H1 (cell line): Measurements from ENCODE around the gene HIBCH. TPM values are rescaled to one million over a fixed set of nuclear protein-coding genes. Genes with fewer than 3 reads are reported as not detected.

Experiments used
- CTCF ChIA-PET: fragments of 300-600 bp; sonication (Branson Sonifier 250); formaldehyde crosslinking; loops from one replicate; lab custom pipeline; 2021; ENCODE audit not compliant: partially characterized antibody; lab: Charles Lee
- POLR2A ChIA-PET: fragments of 300-600 bp; sonication (Branson Sonifier 250); formaldehyde crosslinking; loops from one replicate; lab custom pipeline; 2021; ENCODE audit warnings: inconsistent platforms; ENCODE audit not compliant: partially characterized antibody; lab: Charles Lee
- DNase-seq, 2 experiments: peaks; one replicate each; pipeline versions ENCODE4 v3.0.0 to v3.0.0-alpha.2; 2010 to 2022; ENCODE audit warnings: low spot score in 2 of 2, low read depth in 1 of 2, mixed read lengths in 1 of 2
- FAIRE-seq: peaks from 2 replicates; lab custom pipeline; 2011; peaks lifted over from hg19 to GRCh38; lab: Jason Lieb, UNC
- H2AFZ ChIP-seq: 2 replicates; pipeline ENCODE4 v1.8.1; 2012; ENCODE audit warnings: low read length, inconsistent platforms
- H2AK5ac ChIP-seq: 2 replicates; pipeline ENCODE4 v1.6.1; 2013; ENCODE audit warnings: low read depth, low read length
- H2BK120ac ChIP-seq: replicated peaks from 2 replicates; pipeline ENCODE3; 2013; ENCODE audit warnings: low read depth, low read length, inconsistent platforms
- H2BK12ac ChIP-seq: 2 replicates; pipeline ENCODE4 v1.6.1; 2013; ENCODE audit warnings: low read depth, low read length
- H2BK15ac ChIP-seq: 2 replicates; pipeline ENCODE4 v1.6.1; 2013; ENCODE audit warnings: low read length
- H2BK20ac ChIP-seq: 2 replicates; pipeline ENCODE4 v1.6.1; 2013; ENCODE audit warnings: low read length
- H2BK5ac ChIP-seq: 2 replicates; pipeline ENCODE4 v1.6.1; 2013; ENCODE audit warnings: low read depth, low read length
- H3K14ac ChIP-seq: 2 replicates; pipeline ENCODE4 v1.6.1; 2013; ENCODE audit warnings: inconsistent platforms; ENCODE audit not compliant: insufficient read length
- H3K18ac ChIP-seq: 2 replicates; pipeline ENCODE4 v1.6.1; 2013; ENCODE audit warnings: low read length; ENCODE audit errors: extremely low read depth
- H3K23ac ChIP-seq: 2 replicates; pipeline ENCODE4 v1.6.1; 2013; ENCODE audit warnings: inconsistent platforms; ENCODE audit not compliant: insufficient read length
- H3K23me2 ChIP-seq: 2 replicates; pipeline ENCODE4 v1.6.1; 2013; ENCODE audit warnings: low read depth, low read length
- H3K27ac ChIP-seq: 2 replicates; pipeline ENCODE4 v1.6.1; 2011; ENCODE audit warnings: low read depth, low read length, inconsistent platforms
- H3K27me3 ChIP-seq, 4 experiments: replicated peaks in 1 of 4; 1 replicate in 1 of 4; 2 replicates in 3 of 4; pipeline versions ENCODE4 v1.6.1 to v1.8.1; 2011 to 2013; ENCODE audit warnings: low read length in 3 of 4, mild to moderate bottlenecking in 3 of 4, inconsistent platforms in 2 of 4, mixed read lengths in 2 of 4, moderate library complexity in 1 of 4; ENCODE audit not compliant: control insufficient read depth in 3 of 4, insufficient read depth in 3 of 4; ENCODE audit errors: extremely low read depth in 1 of 4
- H3K36me3 ChIP-seq, 4 experiments: 2 replicates each; pipeline versions ENCODE4 v1.6.1 to v1.8.1; 2011 to 2013; ENCODE audit warnings: mild to moderate bottlenecking in 4 of 4, low read length in 3 of 4, moderate library complexity in 2 of 4, control low read depth in 1 of 4, inconsistent platforms in 1 of 4; ENCODE audit not compliant: insufficient read depth in 4 of 4, control insufficient read depth in 2 of 4
- H3K4ac ChIP-seq: replicated peaks from 2 replicates; pipeline ENCODE3; 2013; ENCODE audit warnings: low read length, low read depth, mixed read lengths, inconsistent platforms; ENCODE audit not compliant: insufficient read length
- H3K4me1 ChIP-seq, 4 experiments: replicated peaks in 1 of 4; 1 replicate in 1 of 4; 2 replicates in 3 of 4; pipeline versions ENCODE4 v1.6.1 to v1.8.1; 2011 to 2013; ENCODE audit warnings: low read length in 3 of 4, inconsistent platforms in 2 of 4, mixed read lengths in 1 of 4; ENCODE audit not compliant: insufficient read depth in 4 of 4, control insufficient read depth in 3 of 4
- H3K4me2 ChIP-seq, 2 experiments: 2 replicates each; pipeline versions ENCODE4 v1.6.1 to v1.8.1; 2011 to 2013; ENCODE audit warnings: low read depth in 2 of 2, low read length in 2 of 2, control low read depth in 1 of 2, inconsistent platforms in 1 of 2, mild to moderate bottlenecking in 1 of 2; ENCODE audit not compliant: insufficient read depth in 1 of 2
- H3K4me3 ChIP-seq, 4 experiments: fragments of 200-600, 300-600 bp in 1 of 4; sonication (generic), shearing (Covaris generic), sonication (Bioruptor Twin) in 1 of 4; 2 replicates each; pipeline versions ENCODE4 v1.5.1 to v1.8.1; 2011 to 2016; ENCODE audit warnings: low read length in 4 of 4, low read depth in 3 of 4, control low read depth in 2 of 4, inconsistent platforms in 2 of 4, mild to moderate bottlenecking in 2 of 4, mixed read lengths in 1 of 4, moderate library complexity in 1 of 4; ENCODE audit not compliant: insufficient read depth in 2 of 4; ENCODE audit errors: extremely low read depth in 1 of 4
- H3K56ac ChIP-seq: replicated peaks from 2 replicates; pipeline ENCODE3; 2013; ENCODE audit warnings: low read depth, mild to moderate bottlenecking, mixed read lengths, low read length, inconsistent platforms; ENCODE audit not compliant: insufficient read length
- H3K79me1 ChIP-seq: 2 replicates; pipeline ENCODE4 v1.6.1; 2013; ENCODE audit warnings: low read depth, low read length, control low read depth
- H3K79me2 ChIP-seq, 2 experiments: 2 replicates each; pipeline versions ENCODE4 v1.6.1 to v1.8.1; 2012 to 2013; ENCODE audit warnings: low read length in 2 of 2, mild to moderate bottlenecking in 2 of 2, inconsistent platforms in 1 of 2; ENCODE audit not compliant: insufficient read depth in 2 of 2, control insufficient read depth in 1 of 2
- H3K9ac ChIP-seq, 4 experiments: replicated peaks in 1 of 4; 1 replicate in 1 of 4; 2 replicates in 3 of 4; pipeline versions ENCODE4 v1.6.1 to v1.8.1; 2011 to 2013; ENCODE audit warnings: low read depth in 3 of 4, low read length in 3 of 4, control low read depth in 2 of 4, mild to moderate bottlenecking in 2 of 4, moderate library complexity in 2 of 4, inconsistent platforms in 1 of 4; ENCODE audit errors: extremely low read depth in 1 of 4
- H3K9me3 ChIP-seq, 2 experiments: 2 replicates each; pipeline versions ENCODE4 v1.6.1 to v1.8.1; 2012 to 2013; ENCODE audit warnings: mild to moderate bottlenecking in 2 of 2, moderate library complexity in 2 of 2, control low read depth in 1 of 2, inconsistent platforms in 1 of 2, low read depth in 1 of 2, low read length in 1 of 2, mixed read lengths in 1 of 2; ENCODE audit not compliant: insufficient read depth in 2 of 2
- H4K20me1 ChIP-seq, 2 experiments: replicated peaks in 1 of 2; 2 replicates each; pipeline versions ENCODE3 to v1.8.1; 2011 to 2013; ENCODE audit warnings: inconsistent platforms in 2 of 2, low read length in 2 of 2, mild to moderate bottlenecking in 1 of 2; ENCODE audit not compliant: insufficient read depth in 2 of 2, control insufficient read depth in 1 of 2
- H4K5ac ChIP-seq: 2 replicates; pipeline ENCODE4 v1.6.1; 2013; ENCODE audit warnings: low read length, low read depth, mixed read lengths, inconsistent platforms; ENCODE audit not compliant: insufficient read length
- H4K8ac ChIP-seq: 2 replicates; pipeline ENCODE4 v1.8.0; 2013; ENCODE audit warnings: mild to moderate bottlenecking, moderate library complexity, low read length, inconsistent platforms; ENCODE audit not compliant: insufficient read depth; ENCODE audit errors: extremely low read depth
- H4K91ac ChIP-seq: replicated peaks from 2 replicates; pipeline ENCODE3; 2013; ENCODE audit warnings: low read length, mixed read lengths, inconsistent platforms; ENCODE audit not compliant: insufficient read length
- BACH1 ChIP-seq: IDR thresholded peaks from 2 replicates; pipeline ENCODE4 v1.6.1; 2012; ENCODE audit warnings: low read length, improper control_type of control experiment
- CREB1 ChIP-seq: IDR thresholded peaks from 2 replicates; pipeline ENCODE4 v1.6.1; 2012; ENCODE audit warnings: inconsistent platforms
- EZH2 ChIP-seq: fragments of 200-600 bp; sonication (generic); IDR thresholded peaks from 2 replicates; pipeline ENCODE4 v1.7.1; 2012; ENCODE audit warnings: low read depth, mild to moderate bottlenecking, moderate library complexity, low read length, inconsistent platforms; ENCODE audit not compliant: severe bottlenecking
- JUN ChIP-seq: IDR thresholded peaks from 2 replicates; pipeline ENCODE4 v1.6.1; 2011; ENCODE audit warnings: low read depth, mild to moderate bottlenecking, improper control_type of control experiment, low read length
- JUND ChIP-seq: IDR thresholded peaks from 2 replicates; pipeline ENCODE4 v1.6.1; 2011; ENCODE audit warnings: mild to moderate bottlenecking, improper control_type of control experiment, low read length
- MAX ChIP-seq: IDR thresholded peaks from 2 replicates; pipeline ENCODE4 v1.6.1; 2012; ENCODE audit warnings: inconsistent platforms
- PHF8 ChIP-seq: fragments of 200-600 bp; sonication (generic); conservative IDR thresholded peaks from 2 replicates; pipeline ENCODE4 v1.7.1; 2012; ENCODE audit warnings: low read depth, mild to moderate bottlenecking, inconsistent platforms, low read length, moderate library complexity
- RBBP5 ChIP-seq: IDR thresholded peaks from 2 replicates; pipeline ENCODE4 v1.7.1; 2012; ENCODE audit warnings: low read depth, mild to moderate bottlenecking, inconsistent platforms, low read length, moderate library complexity, borderline replicate concordance
- SIX5 ChIP-seq: IDR thresholded peaks from 2 replicates; pipeline ENCODE4 v1.6.1; 2011; ENCODE audit warnings: mild to moderate bottlenecking, low read depth, low read length
- SP2 ChIP-seq: IDR thresholded peaks from 2 replicates; pipeline ENCODE4 v1.6.1; 2012; ENCODE audit warnings: mild to moderate bottlenecking, low read length, inconsistent platforms
- SP4 ChIP-seq: IDR thresholded peaks from 2 replicates; pipeline ENCODE4 v1.6.1; 2012; ENCODE audit warnings: low read length, inconsistent platforms
- SRF ChIP-seq: IDR thresholded peaks from 2 replicates; pipeline ENCODE4 v1.6.1; 2011; ENCODE audit warnings: mild to moderate bottlenecking, low read depth, low read length, moderate library complexity
- TAF1 ChIP-seq: IDR thresholded peaks from 2 replicates; pipeline ENCODE4 v1.6.1; 2011; ENCODE audit warnings: mild to moderate bottlenecking, low read depth, low read length
- TCF12 ChIP-seq: IDR thresholded peaks from 2 replicates; pipeline ENCODE4 v1.6.1; 2011; ENCODE audit warnings: low read depth, mild to moderate bottlenecking, low read length
- ZNF274 ChIP-seq: IDR thresholded peaks from 2 replicates; pipeline ENCODE4 v1.7.0; 2012; ENCODE audit warnings: low read length, borderline replicate concordance; ENCODE audit errors: extremely low read depth
- WGBS, 2 experiments: shearing (Covaris generic) in 1 of 2; methylation state at CpG; one replicate each; pipeline versions ENCODE4 v1.1.6 to v1.1.7; 2013 to 2015; ENCODE audit warnings: low lambda C conversion rate in 2 of 2, mixed read lengths in 2 of 2, inconsistent platforms in 1 of 2, low coverage in 1 of 2, missing lambda C conversion rate in 1 of 2; ENCODE audit not compliant: insufficient replicate concordance in 2 of 2, insufficient coverage in 1 of 2, insufficient read length in 1 of 2; ENCODE audit errors: extremely low coverage in 1 of 2, missing lambda C conversion rate in 1 of 2; 5-methylcytosine and 5-hydroxymethylcytosine counted together
- polyA plus RNA-seq, 7 experiments: library from polyadenylated mRNA; depleted of rRNA in 3 of 7; stranded (reverse) in 5 of 7; unstranded in 2 of 7; fragments of >200 nt in 5 of 7; fragments of 200-250 nt in 2 of 7; gene quantifications; 1 replicate in 5 of 7; 2 replicates in 1 of 7; 4 replicates in 1 of 7; pipeline versions ENCODE4 v1.2.1 to v1.2.3, GENCODE V29; 2011 to 2013; ENCODE audit warnings: missing spikeins in 2 of 7, mixed read lengths in 2 of 7
- total RNA-seq: library from RNA; stranded (reverse); fragmentation: NEBNext Ultra II Directional; extraction: Animal tissue kit (Norgen Biotek cat#: 25700); gene quantifications from 2 replicates; pipeline ENCODE4 v1.2.1, GENCODE V29; 2021
- TF ChIP-seq, protein P1 (sequence below): IDR thresholded peaks from 2 replicates; pipeline ENCODE4 v1.6.1; 2012; ENCODE audit warnings: inconsistent platforms

Gene HIBCH
- total and polyA plus RNA-seq, 2 of the 8 experiments (the other 6 are each of a cell fraction or from before 2014, with no cell fraction given): 7.5 to 31.8 TPM

DNA sequence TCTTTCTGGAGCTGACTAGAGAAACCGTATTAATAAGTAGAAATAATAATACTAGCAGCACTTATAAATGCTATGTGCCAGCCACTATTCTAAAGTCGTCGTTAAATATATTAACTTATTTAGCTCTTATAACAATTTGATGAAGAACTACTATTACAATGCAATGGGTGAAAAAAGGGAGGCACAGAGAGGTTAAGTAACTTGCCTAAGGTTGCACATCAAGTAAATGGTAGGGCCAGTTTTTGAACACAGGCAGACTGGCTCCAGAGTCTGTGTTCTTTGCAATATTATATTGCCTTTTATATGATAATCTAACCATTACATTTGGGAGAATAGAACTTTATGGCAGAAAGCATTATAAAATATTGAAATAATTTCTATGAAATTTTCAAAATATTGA is 41.3 kb upstream of the HIBCH start:
- no peaks in the 10 kb centered on the region for H3K4me1 ChIP-seq

More for the DNA sequence above, 41.3 kb upstream of the HIBCH start:
- H3K9me3 ChIP-seq: no peaks in the 10 kb centered on the region
- H3K27ac ChIP-seq: no peak overlapping the region
- no peak overlapping the region for H4K91ac ChIP-seq
- H2AFZ ChIP-seq: no peak overlapping the region
- H3K23ac ChIP-seq: no peak overlapping the region
- no peaks in the 10 kb centered on the region for H3K27me3 ChIP-seq
- 85% methylated on average over 3 of the region's 3 CpGs; no CpG with 5 or more reads in 1 of the 2 experiments for WGBS, 2 experiments
- H4K20me1 ChIP-seq: no peaks in the 10 kb centered on the region
- no peak overlapping the region for H3K4me3 ChIP-seq
- no peak overlapping the region for H3K56ac ChIP-seq
- no peak overlapping the region for H2BK15ac ChIP-seq
- H3K79me2 ChIP-seq: no peaks in the 10 kb centered on the region; a peak in 1 of 4 replicates
- no peak overlapping the region for H2BK20ac ChIP-seq
- H3K14ac ChIP-seq: no peak overlapping the region
- CTCF ChIA-PET: interaction anchor here (0.5 to 1.6 kb wide), 2 partner anchors 16 to 279 kb away, joined by 3 to 5 read pairs; no protein-coding TSS in a partner anchor
- no peak overlapping the region for H2AK5ac ChIP-seq
- H3K18ac ChIP-seq: no peak overlapping the region
- DNase-seq (no peak), FAIRE-seq (no peak)
- no peaks in the 10 kb centered on the region for H3K23me2 ChIP-seq
- TF ChIP-seq SIX5 (no peak), JUN (no peak), CREB1 (no peak), ZNF274 (no peak), EZH2 (no peak), TAF1 (no peak), PHF8 (no peak), MAX (no peak), BACH1 (no peak), SRF (no peak), SP4 (no peak), SP2 (no peak), JUND (no peak), TCF12 (no peak), RBBP5 (no peak)
- TF ChIP-seq, protein P1, sequence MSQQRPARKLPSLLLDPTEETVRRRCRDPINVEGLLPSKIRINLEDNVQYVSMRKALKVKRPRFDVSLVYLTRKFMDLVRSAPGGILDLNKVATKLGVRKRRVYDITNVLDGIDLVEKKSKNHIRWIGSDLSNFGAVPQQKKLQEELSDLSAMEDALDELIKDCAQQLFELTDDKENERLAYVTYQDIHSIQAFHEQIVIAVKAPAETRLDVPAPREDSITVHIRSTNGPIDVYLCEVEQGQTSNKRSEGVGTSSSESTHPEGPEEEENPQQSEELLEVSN: no peak
- no peaks in the 10 kb centered on the region for H3K79me1 ChIP-seq
- no peak overlapping the region for H3K9ac ChIP-seq
- no peak overlapping the region for H3K4ac ChIP-seq
- H2BK12ac ChIP-seq: no peak overlapping the region
- H3K36me3 ChIP-seq: no peaks in the 10 kb centered on the region
- no peak overlapping the region for H3K4me2 ChIP-seq
- H2BK120ac ChIP-seq: no peak overlapping the region
- no peak overlapping the region for H4K5ac ChIP-seq
- no peak overlapping the region for H4K8ac ChIP-seq
- H2BK5ac ChIP-seq: no peak overlapping the region
- POLR2A ChIA-PET: no interaction called here
